GM19455 (cell line): Measurements from ENCODE around the gene RAB10.
"Not testable (repeated sequence)": the region's sequence is repeated elsewhere in the genome, so short reads cannot be mapped to it uniquely, and the experiment has no call there.

Experiments
- ATAC-seq: cut with Tn5 transposase; IDR thresholded peaks from one replicate; pipeline ENCODE4 v1.9.1; 2021; ENCODE audit not compliant: unreplicated experiment

Gene RAB10

DNA sequence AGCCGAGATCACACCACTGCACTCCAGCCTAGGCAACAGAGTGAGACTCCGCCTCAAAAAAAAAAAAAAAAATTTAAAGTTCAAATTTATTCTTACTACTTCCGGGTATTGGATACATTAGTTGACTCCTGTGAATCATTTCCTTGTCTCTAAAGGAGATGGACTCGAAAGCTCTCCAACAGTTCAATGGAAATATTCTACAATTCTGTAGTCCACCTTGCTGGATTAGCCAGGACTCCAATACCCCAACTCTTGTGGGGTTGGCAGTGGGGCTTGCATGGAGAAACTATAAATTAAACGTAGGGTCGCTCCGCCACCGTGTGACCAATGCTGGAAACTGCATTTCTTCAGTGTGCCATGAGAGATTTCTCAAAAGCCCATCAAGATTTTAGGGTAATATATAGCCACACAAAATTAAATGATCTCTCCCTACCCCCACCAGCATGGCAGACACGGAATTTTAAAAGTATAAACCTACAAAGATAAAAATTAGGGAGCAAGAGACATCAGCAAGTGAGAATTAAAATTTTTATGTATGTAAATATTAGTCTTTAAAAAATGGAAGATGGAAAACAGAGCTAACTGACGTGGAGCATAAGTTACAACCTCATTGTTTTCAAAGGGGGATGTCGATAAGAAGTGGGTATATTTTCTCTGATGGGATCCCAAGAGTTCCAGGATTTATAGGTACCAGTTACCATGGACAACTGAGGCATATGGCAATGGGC is 111.2 kb downstream of the RAB10 start:
- no peak for ATAC-seq

DNA sequence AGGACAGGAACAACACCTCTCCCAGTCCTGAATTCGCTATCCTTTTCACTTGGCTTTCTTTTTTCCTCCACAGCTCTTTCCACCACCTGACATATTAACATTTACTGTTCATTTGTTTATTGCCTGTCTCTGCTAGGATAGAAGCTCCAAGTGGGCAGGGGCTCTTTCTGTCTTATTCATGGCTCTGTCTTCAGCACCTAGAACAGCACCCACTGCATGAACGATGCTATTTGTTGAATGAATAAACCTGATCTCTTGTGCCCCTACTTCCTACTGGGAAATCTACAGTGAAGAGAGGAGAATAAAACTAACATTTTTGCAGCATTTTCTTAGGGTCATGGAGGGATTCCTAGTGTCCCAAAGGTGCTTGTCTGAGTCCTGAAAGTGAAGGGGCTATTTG is 114.6 kb downstream of the RAB10 start:
- ATAC-seq = no peak

DNA sequence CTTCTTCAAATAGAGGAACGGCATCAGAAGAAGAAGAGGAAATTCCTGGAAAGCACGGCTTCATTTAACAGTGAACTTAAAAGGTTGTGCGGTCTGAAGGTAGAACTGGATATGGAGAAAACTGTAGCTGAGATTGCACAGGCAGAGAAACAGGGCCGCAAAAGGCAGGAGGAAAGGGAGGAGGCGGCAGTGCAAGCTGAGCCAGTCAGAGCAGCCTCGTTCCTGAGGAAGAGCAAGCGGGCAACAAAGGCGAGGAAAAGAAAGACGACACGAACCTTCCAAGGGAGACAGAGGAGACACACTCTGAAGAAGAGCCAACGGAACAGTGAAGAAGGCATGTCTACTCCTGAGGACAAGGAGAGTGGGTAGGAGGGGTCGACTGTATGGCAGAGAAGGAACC is 116.4 kb downstream of the RAB10 start:
- no peak for ATAC-seq

DNA sequence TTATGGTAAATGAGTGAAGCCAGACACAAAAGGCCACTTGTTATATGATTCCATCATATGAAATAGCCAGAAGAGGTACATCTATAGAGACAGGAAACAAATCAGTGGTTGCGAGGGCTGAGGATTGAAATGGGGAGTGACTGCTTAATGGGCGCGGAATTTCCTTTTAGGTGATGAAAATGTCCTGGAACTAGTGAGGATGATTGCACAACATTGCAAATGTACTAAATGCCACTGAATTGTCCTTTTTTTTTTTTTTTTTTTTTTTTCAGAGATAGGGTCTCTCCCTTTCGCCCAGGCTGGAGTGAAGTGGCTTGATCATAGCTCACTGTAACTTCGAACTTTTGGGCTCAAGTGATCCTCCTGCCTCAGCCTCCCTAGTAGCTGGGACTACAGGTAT is 123.7 kb downstream of the RAB10 start:
- ATAC-seq = no peak

DNA sequence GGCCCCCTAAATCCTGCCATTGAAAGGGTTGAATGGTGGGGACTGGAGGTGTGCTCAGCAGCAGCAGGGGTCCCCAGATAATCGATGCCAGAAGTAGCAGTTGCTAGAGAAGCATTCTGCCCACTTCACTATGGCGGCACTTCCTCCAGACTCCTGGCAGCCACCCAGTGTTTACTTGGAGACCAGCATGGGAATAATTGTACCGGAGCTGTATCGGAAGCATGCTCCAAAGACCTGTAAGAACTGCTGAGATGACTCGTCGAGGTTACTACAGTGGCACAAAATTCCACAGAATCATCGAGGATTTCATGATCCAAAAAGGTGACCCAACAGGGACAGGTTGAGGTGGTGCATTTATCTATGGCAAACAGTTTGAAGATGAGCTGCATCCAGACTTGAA is 128.0 kb downstream of the RAB10 start:
- no peak for ATAC-seq

DNA sequence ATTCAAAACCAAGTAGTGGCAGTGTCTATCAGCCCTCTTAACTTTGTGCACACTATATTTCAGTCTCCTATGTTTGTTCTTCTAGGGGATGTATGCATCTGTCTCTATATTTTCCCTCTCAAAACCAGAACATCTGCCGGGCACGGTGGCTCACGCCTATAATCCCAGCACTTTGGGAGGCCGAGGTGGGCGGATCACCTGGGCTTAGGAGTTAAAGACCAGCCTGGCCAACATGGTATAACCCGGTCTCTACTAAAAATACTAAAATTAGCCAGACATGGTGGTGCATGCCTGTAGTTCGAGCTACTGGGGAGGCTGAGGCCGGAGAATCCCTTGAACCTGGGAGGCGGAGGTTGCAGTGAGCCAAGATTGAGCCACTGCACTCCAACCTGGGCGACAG is 129.1 kb downstream of the RAB10 start:
- ATAC-seq = no peak

DNA sequence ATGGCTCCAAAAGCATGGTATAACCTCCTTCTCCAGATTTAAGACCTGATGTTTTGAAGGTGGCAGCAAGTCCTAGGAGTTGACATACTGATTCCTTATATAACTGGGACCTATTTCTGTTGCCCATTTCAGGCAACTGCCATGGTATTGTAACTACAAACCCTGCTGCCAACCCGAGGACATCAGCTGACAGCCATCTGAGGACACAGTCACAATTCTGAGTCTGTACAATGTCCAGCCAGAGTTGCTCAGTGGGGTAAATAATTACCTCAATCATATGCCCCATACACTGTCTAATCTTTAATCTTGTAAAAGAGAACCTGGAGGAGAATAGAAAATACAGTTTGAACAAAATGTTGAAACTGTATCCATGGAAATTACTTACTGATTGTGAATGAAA is 130.3 kb downstream of the RAB10 start:
- ATAC-seq = no peak

DNA sequence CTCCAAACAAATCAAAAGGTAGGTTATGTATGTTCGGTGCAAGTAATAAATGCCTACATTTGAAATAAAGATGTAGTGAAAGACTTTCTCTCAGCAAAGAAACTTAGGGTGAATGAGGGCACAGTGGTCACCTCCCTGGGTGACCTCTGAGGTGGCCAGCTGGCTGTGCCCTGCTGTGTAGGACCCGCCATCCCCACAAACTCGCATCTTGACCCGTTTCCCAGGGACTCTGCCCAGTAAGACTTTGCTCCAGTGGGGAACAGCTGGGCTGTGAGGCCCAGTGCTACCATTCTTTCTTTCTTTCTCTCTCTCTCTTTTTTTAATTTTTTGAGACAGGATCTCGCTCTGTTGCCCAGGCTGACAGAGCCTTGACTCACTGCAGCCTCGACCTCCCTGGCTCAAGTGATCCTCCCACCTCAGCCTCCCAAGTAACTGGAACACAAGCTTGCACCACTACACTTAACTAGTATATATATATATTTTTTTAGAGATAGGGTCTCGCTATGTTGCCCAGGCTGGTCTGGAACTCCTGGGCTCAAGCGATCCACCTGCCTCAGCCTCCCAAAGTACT is 130.8 kb downstream of the RAB10 start:
- ATAC-seq = no peak

DNA sequence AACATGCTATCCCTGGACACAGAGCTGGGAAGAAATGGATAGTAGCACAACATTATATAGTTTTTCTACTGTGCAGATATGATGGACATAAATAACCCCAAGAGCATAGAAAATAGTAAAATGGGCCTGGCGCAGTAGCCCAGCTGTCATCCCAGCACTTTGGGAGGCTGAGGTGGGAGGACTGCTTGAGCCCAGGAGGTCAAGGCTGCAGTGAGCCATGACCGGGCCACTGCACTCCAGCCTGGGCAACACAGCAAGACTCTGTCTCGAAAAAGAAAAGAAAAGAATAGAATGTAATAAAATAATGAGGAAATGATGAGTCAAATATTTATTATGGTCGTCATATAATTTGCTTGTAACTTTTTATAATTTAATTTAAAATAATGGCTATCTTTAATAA is 131.5 kb downstream of the RAB10 start:
- ATAC-seq = no peak

DNA sequence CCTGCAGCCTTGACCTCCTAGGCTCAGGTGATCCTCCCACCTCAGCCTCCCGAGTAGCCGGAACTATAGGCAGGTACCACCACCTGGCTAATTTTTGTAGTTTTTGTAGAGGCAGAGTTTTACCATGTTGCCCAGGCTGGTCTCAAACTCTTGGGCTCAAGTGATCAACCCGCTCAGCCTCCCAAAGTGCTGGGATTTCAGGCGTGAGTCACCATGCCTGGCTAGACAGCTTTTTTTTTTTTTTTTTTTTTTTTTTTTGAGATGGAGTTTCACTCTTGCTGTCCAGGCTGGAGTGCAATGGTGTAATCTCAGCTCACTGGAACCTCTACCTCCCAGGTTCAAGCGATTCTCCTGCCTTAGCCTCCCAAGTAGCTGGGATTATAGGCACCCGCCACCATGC is 132.7 kb downstream of the RAB10 start:
- ATAC-seq = not testable (repeated sequence)

DNA sequence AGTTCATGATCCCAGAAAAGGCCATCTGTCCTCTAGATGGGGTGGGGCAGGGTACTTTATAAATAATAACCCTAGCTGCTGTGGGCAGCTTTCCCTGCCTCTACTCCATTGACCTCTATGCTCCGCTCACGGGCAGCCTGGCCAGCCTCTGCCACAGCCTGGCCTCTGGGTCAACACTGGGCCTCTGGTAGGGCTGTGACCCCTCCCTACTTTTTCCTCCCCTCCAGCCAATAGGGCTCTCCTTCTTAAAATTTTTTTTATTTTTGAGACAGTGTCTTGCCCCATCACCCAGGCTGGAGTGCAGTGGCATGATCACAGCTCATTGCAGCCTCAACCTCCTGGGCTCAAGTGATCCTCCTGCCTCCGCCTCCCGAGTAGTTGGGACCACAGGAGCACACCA is 134.9 kb downstream of the RAB10 start:
- no peak for ATAC-seq

DNA sequence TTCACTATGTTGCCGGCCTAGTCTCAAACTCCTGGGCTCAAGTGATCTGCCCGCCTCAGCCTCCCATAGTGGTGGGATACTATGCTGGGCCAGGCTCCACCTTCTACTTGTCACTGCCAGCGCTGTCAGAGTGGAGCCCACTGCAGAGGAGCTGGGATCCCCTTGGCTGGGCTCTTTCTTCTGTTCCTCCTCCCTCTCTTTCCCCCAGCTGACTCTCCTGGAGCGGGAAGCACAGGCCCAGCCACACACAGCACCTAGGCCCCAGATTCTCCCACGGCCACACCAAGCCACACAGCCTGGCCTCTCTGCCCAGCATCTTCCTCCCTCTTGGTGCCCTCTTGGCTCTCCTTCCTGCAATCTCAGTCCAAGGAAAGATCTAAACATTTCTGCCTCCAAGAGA is 135.3 kb downstream of the RAB10 start:
- no peak for ATAC-seq

DNA sequence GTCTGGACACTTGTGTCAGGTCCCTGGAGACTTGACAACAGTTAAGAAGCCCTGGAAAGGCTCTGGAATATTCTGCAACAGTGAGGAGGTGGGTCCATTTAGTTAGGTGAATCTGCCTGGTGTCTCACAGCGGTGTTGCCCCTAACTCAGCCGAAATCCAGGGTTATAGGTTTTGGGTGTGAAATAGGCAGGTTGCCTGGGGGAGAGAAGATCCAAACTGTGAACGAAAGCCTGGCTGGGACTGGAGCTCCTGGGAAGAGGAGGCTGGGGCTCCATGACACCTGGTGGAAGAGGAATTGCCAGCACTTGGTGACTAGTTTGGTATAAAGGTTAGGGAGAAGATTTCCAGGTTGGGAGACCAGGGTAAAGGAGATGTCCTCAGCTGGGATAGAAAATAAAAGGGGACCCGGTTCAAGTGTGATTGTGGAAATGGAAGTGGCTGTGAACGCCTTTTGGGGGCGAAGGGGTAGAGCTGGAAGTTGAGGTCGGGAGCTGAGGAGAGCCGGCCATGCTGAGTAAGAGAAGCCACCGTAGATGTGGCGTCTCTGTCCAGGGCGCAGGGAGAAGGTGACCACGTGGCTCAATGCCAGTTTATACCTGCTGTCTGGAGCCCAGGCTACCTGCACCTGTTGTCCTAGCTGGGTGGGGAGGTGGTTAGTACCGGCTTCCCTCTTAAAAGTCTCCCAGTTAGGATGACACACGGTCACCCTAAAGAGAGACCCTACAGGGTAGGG is 136.0 kb downstream of the RAB10 start:
- no peak for ATAC-seq

DNA sequence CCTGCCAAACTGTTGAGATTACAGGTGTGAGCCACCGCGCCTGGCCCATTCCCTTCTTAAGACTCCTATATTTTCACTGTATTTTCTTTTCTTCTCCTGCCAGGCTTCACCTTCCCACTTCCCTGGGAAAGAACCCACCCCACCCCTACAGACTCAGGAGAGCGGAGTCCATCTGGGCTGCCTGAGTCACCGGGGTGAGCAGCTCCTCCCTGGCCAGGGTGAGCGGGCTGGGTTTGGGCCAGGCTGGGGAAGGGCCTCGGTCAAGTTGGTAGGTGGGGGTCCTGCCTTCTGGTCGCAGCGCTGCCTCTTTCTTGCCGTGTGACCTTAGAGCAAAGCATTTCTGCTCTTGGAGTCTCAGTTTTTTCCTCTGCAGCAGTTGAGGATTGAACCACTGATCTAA is 136.9 kb downstream of the RAB10 start:
- no peak for ATAC-seq

DNA sequence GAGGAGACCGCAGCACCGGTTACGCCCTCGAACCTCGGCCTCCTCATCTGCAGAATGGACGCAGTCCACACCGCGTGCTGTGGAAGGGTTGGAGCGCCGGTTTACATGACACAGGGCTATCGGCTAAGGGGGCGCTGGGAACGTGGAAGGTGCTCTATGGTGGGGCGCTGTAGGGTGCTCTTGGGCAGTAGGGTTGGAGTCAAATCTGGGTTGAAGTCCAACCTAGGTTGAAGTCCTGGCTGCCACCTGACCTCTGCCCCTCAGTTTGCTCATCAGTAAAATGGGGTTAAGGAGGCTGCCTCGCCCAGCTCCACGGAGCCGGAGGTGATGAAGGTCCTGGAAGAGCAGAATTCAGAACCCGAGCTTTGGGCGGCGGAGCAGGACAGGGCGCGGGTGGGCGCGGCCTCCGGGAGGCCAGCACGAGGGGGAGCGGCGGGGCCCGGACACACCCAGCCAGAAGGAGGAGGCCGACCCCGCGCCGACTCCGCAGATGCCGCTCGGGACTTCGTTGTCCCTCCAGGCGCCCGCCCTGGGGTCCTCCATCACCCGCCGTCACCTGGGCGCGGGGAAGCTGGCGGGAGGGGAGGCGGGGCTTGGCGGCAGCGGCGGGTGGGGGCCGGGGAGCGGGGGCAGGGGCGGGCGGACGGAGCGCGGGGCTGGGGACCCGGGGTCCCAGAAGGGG is 138.4 kb downstream of the RAB10 start:
- ATAC-seq = no peak

DNA sequence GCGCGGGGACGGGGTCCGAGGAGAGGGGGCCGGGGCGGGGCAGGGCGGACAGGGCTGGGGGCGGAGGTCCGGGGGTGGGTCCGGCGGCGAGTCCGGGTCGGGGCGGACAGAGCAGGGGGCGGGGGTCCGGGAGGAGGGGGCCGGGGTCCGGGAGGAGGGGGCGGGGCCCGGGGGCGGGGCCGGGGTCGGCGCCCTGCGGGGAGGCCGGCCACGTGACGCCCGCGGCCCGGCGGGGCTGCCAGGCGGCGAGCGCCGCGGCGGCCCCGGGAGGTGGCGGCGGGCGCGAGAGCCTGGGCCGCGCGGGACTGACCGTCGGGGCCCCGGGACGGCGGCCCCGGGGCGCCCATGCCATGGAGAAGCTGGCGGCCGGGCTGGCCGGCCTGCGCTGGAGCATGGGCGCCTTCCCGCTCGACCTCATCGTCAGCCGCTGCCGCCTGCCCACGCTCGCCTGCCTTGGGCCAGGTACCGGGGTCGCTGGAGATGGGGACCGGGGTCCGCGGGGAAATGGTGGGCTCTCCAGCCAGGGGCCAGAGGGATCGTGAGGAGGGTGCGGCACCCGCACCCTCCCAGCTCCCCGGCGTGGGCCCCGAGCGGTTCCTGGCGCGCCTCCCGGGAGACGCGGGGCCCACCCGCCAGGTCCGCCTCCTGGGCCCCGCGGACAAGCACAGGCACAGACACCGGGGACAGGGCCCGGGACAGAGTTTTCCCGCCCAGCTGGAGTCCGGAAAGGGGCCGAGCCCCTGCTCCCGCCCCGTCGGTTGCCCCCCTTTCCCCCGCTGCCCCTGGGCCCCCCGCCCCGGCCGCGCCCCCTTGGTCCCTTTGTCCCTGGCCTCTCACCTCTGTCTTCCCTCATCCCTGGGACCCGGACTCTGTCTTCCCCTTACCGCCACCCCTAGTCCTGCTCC is 139.2 kb downstream of the RAB10 start, which contains the start of gene GAREM2:
TSS of gene GAREM2 (plus strand) at position 218 of the 905 bp plus-strand sequence. CDS start at position 351, 133 bp downstream.
- ATAC-seq = no peak

DNA sequence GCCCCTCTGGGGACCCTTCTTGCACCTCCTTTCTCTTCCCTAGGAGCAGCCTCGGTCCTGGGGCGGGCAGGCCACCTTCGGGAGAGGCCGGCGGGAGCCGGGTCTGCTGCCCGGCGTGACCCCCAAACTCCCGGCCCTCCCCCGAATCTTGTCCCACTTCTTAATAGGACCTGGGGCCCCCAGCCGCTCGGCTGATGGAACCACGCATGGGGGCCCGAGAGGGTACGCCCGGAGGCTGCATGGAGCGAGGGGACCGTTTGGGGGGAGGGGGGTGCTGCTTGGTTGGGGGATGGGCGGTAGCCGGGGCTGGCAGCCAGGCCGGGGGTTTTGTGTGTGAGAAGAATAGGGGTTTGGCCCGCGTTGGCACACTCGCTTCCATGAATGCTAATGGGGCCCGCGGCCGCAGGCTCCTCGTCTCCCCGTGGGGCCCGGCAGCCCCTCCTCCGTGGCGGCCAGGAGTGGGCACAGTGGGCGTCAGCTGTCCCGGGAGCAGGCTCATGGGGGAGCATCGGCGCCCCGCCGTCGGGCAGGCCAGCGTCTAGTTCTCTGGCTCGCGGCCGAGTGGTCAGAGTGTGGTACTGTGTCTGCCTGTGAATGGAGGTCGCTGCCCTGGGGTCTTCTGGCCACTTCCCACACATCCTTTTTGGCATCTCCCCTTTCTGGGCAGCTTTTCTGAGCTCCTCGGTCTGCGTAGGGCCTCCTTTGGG is 140.0 kb downstream of the RAB10 start:
- no peak for ATAC-seq

DNA sequence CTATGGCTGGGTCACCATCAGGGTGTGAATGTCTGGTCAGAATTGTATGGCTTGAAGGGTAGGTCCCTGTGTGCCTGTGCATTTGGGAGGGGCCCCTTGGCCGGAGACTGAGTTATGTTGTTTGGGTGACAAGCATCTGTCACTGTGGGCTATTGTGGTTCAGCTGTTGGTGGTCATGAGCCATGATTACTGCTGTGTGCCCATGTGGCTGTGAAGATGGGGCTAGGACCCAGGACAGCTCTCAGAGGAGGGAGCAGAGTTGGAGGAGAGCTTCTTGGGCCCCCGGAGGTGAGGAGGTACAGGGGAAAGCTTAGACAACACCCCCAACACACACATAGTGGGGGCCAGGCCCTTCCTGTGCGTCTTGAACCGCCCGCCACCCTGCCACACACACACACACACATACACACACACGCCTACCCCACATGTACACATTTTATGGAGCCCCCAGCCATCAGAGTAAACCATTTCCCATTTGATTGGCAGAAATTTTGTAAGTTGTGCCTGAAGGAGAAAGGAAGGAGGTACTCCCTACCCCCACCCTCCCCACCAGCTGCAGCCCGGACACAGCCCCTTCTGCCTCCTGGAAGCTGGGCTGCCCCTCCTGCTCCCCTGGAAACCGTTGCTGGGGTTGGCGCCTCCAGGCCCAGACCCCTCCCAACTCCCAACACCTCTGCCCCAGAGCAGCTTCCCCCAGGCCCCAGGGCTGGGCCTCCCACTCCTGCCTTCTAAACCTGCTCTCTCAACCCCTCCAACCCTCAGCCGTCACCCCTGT is 141.0 kb downstream of the RAB10 start:
- no peak for ATAC-seq
